GM23338 (cell line): ENCODE results near the gene SFMBT2. TPM values are rescaled to one million over a fixed set of nuclear protein-coding genes. Genes with fewer than 3 reads are reported as not detected.

Experiments
- ATAC-seq: fragments of 200-7000 bp; cut with Tn5 transposase; 3 replicates; pipeline ENCODE4 v1.9.1; 2020
- DNase-seq: peaks from one replicate; pipeline ENCODE4 v3.0.0-alpha.2; 2015; ENCODE audit warnings: low spot score
- H2AFZ ChIP-seq: fragments of 200-600 bp; sonication (generic); 2 replicates; pipeline ENCODE4 v1.8.0; 2016; ENCODE audit warnings: antibody characterized with exemption, mild to moderate bottlenecking, moderate library complexity
- H3F3A ChIP-seq: fragments of 200-600 bp; sonication (generic); replicated peaks from 2 replicates; pipeline ENCODE4 v1.8.0; 2017; ENCODE audit warnings: antibody characterized with exemption, mixed run types, low read depth
- H3K27ac ChIP-seq: fragments of 200-600 bp; sonication (generic); 2 replicates; pipeline ENCODE4 v1.6.1; 2016; ENCODE audit warnings: low read depth
- H3K27me3 ChIP-seq: fragments of 200-600 bp; sonication (generic); 2 replicates; pipeline ENCODE4 v1.8.0; 2016; ENCODE audit warnings: mild to moderate bottlenecking, mixed run types, moderate library complexity; ENCODE audit not compliant: insufficient read depth
- H3K36me3 ChIP-seq: fragments of 200-600 bp; sonication (generic); 2 replicates; pipeline ENCODE4 v1.8.0; 2016; ENCODE audit warnings: mild to moderate bottlenecking; ENCODE audit not compliant: insufficient read depth
- H3K4me1 ChIP-seq: fragments of 200-600 bp; sonication (generic); 2 replicates; pipeline ENCODE4 v1.8.0; 2016; ENCODE audit warnings: mild to moderate bottlenecking, moderate library complexity; ENCODE audit not compliant: insufficient read depth
- H3K4me2 ChIP-seq: fragments of 200-600 bp; sonication (generic); 2 replicates; pipeline ENCODE4 v1.7.1; 2017; ENCODE audit warnings: mixed run types
- H3K4me3 ChIP-seq: fragments of 200-600 bp; sonication (generic); 2 replicates; pipeline ENCODE4 v1.6.1; 2016; ENCODE audit warnings: mixed run types
- H3K79me2 ChIP-seq: fragments of 200-600 bp; sonication (generic); replicated peaks from 2 replicates; pipeline ENCODE4 v1.8.0; 2017; ENCODE audit warnings: mild to moderate bottlenecking; ENCODE audit not compliant: insufficient read depth
- H3K9me2 ChIP-seq: fragments of 200-600 bp; sonication (generic); 2 replicates; pipeline ENCODE4 v1.8.0; 2017; ENCODE audit not compliant: insufficient read depth
- H4K20me1 ChIP-seq: fragments of 200-600 bp; sonication (generic); replicated peaks from 2 replicates; pipeline ENCODE4 v1.8.0; 2017; ENCODE audit warnings: mild to moderate bottlenecking; ENCODE audit not compliant: insufficient read depth
- H3K27ac Mint-ChIP-seq: 2 replicates; pipeline ENCODE4 v1.8.0; 2020; ENCODE audit warnings: inconsistent platforms, mild to moderate bottlenecking, moderate library complexity, mixed read lengths
- H3K27me3 Mint-ChIP-seq: 3 replicates; pipeline ENCODE4 v1.8.0; 2022; ENCODE audit warnings: low read depth, mild to moderate bottlenecking, moderate library complexity, mixed read lengths, inconsistent platforms; ENCODE audit not compliant: insufficient read depth, poor library complexity
- H3K36me3 Mint-ChIP-seq: 3 replicates; pipeline ENCODE4 v1.8.0; 2021; ENCODE audit warnings: low read depth, mild to moderate bottlenecking, inconsistent platforms, moderate library complexity, mixed read lengths
- H3K4me1 Mint-ChIP-seq: 3 replicates; pipeline ENCODE4 v1.8.0; 2020; ENCODE audit warnings: mild to moderate bottlenecking, inconsistent platforms, mixed read lengths
- H3K4me3 Mint-ChIP-seq: 3 replicates; pipeline ENCODE4 v1.8.0; 2021; ENCODE audit warnings: moderate library complexity, mild to moderate bottlenecking, inconsistent platforms, mixed read lengths
- H3K9me3 Mint-ChIP-seq: 3 replicates; pipeline ENCODE4 v1.8.0; 2020; ENCODE audit warnings: moderate library complexity, mild to moderate bottlenecking, inconsistent platforms, mixed read lengths
- CREB1 ChIP-seq: fragments of 250-450 bp; sonication (Bioruptor Pico); IDR thresholded peaks from 2 replicates; pipeline ENCODE4 v1.5.0; 2020; ENCODE audit warnings: low read depth, mild to moderate bottlenecking, moderate library complexity
- EZH2 ChIP-seq: fragments of 200-600 bp; sonication (generic); IDR thresholded peaks from one replicate; pipeline ENCODE4 v1.8.0; 2017; ENCODE audit warnings: antibody characterized with exemption, mild to moderate bottlenecking, low read depth; ENCODE audit not compliant: unreplicated experiment
- JUNB ChIP-seq: IDR thresholded peaks from one replicate; pipeline ENCODE4 v1.6.1; 2016; ENCODE audit warnings: antibody characterized with exemption; ENCODE audit not compliant: unreplicated experiment
- POLR2AphosphoS5 ChIP-seq: IDR thresholded peaks from 2 replicates; pipeline ENCODE4 v1.6.1; 2016; ENCODE audit warnings: antibody characterized with exemption, low read depth
- ZNF114 ChIP-seq: fragments of 250-450 bp; sonication (Bioruptor Pico); IDR thresholded peaks from 2 replicates; pipeline ENCODE4 v1.5.0; 2020; ENCODE audit warnings: mild to moderate bottlenecking, moderate library complexity
- ZNF331 ChIP-seq: fragments of 250-450 bp; sonication (Bioruptor Pico); IDR thresholded peaks from 2 replicates; pipeline ENCODE4 v1.5.0; 2020; ENCODE audit warnings: low read depth, mild to moderate bottlenecking, moderate library complexity
- polyA plus RNA-seq: library from polyadenylated mRNA; unstranded; fragments of >200 nt; fragmentation: Nextera tagmentation; extraction: Ambion mirVana; gene quantifications from 2 replicates; pipeline ENCODE4 v1.2.1, GENCODE V29; 2016
- total RNA-seq: library from RNA; depleted of rRNA; stranded (reverse); fragments of >200 nt; shearing (Covaris generic); gene quantifications from 2 replicates; pipeline ENCODE4 v1.2.3, GENCODE V29; 2014
- TF ChIP-seq, protein P1 (sequence below): IDR thresholded peaks from one replicate; pipeline ENCODE4 v1.6.1; 2018; ENCODE audit warnings: antibody characterized with exemption; ENCODE audit not compliant: unreplicated experiment
- TF ChIP-seq, protein P2 (sequence below): fragments of 250-450 bp; sonication (Bioruptor Pico); IDR thresholded peaks from 2 replicates; pipeline ENCODE4 v1.5.0; 2020; ENCODE audit warnings: mild to moderate bottlenecking, moderate library complexity
- TF ChIP-seq, protein P3 (sequence below), 2 experiments: fragments of 200-600 bp in 1 of 2; sonication (generic) in 1 of 2; conservative IDR thresholded peaks; 2 replicates each; pipeline versions ENCODE4 v1.5.1 to v1.6.1; 2016 to 2017; ENCODE audit warnings: antibody characterized with exemption in 2 of 2, low read depth in 2 of 2, mild to moderate bottlenecking in 2 of 2, moderate library complexity in 1 of 2
- TF ChIP-seq, protein P4 (sequence below): IDR thresholded peaks from 2 replicates; pipeline ENCODE4 v1.6.1; 2016; ENCODE audit warnings: antibody characterized with exemption

Gene SFMBT2
- total and polyA plus RNA-seq, 2 experiments from 2014 or later = 2.7 to 6.7 TPM

DNA sequence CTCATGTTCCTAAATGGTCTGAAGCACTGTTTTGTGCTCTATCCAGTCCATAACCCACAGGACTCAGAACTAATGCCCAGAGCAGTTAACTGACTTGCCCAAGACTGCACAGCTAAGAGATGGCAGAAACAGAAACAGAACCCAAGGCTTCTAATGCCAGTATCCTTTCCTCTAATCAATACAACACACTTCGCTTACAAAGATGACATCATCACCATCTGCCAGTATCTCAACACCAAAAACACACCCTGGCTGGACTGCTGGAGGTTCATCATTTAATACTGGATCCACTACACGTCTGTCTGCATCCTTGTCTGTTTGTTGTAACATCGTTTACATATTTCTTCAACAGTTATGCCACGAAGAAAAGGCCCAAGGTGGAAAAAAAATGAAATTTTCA, 165.3 kb downstream of the SFMBT2 start:
- no peaks in the 10 kb centered on the region for H3F3A ChIP-seq
- H3K79me2 ChIP-seq = no peaks in the 10 kb centered on the region
- Mint-ChIP-seq H3K27me3 (no peaks in the 10 kb centered on the region), H3K27ac (no peak overlapping the region), H3K9me3 (no peaks in the 10 kb centered on the region; the same call in 2 of the 3 replicates), H3K4me3 (no peak overlapping the region), H3K36me3 (peaks cover 6% of the 10 kb centered on the region; the same call in 1 of the 3 replicates), H3K4me1 (no peaks in the 10 kb centered on the region)
- no peak for TF ChIP-seq JUNB
- no peak for TF ChIP-seq CREB1 (CRISPR knock-in tag)
- no peak for TF ChIP-seq POLR2AphosphoS5
- TF ChIP-seq, protein P1, sequence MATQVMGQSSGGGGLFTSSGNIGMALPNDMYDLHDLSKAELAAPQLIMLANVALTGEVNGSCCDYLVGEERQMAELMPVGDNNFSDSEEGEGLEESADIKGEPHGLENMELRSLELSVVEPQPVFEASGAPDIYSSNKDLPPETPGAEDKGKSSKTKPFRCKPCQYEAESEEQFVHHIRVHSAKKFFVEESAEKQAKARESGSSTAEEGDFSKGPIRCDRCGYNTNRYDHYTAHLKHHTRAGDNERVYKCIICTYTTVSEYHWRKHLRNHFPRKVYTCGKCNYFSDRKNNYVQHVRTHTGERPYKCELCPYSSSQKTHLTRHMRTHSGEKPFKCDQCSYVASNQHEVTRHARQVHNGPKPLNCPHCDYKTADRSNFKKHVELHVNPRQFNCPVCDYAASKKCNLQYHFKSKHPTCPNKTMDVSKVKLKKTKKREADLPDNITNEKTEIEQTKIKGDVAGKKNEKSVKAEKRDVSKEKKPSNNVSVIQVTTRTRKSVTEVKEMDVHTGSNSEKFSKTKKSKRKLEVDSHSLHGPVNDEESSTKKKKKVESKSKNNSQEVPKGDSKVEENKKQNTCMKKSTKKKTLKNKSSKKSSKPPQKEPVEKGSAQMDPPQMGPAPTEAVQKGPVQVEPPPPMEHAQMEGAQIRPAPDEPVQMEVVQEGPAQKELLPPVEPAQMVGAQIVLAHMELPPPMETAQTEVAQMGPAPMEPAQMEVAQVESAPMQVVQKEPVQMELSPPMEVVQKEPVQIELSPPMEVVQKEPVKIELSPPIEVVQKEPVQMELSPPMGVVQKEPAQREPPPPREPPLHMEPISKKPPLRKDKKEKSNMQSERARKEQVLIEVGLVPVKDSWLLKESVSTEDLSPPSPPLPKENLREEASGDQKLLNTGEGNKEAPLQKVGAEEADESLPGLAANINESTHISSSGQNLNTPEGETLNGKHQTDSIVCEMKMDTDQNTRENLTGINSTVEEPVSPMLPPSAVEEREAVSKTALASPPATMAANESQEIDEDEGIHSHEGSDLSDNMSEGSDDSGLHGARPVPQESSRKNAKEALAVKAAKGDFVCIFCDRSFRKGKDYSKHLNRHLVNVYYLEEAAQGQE = no peak
- no peak for TF ChIP-seq EZH2
- TF ChIP-seq, protein P2, sequence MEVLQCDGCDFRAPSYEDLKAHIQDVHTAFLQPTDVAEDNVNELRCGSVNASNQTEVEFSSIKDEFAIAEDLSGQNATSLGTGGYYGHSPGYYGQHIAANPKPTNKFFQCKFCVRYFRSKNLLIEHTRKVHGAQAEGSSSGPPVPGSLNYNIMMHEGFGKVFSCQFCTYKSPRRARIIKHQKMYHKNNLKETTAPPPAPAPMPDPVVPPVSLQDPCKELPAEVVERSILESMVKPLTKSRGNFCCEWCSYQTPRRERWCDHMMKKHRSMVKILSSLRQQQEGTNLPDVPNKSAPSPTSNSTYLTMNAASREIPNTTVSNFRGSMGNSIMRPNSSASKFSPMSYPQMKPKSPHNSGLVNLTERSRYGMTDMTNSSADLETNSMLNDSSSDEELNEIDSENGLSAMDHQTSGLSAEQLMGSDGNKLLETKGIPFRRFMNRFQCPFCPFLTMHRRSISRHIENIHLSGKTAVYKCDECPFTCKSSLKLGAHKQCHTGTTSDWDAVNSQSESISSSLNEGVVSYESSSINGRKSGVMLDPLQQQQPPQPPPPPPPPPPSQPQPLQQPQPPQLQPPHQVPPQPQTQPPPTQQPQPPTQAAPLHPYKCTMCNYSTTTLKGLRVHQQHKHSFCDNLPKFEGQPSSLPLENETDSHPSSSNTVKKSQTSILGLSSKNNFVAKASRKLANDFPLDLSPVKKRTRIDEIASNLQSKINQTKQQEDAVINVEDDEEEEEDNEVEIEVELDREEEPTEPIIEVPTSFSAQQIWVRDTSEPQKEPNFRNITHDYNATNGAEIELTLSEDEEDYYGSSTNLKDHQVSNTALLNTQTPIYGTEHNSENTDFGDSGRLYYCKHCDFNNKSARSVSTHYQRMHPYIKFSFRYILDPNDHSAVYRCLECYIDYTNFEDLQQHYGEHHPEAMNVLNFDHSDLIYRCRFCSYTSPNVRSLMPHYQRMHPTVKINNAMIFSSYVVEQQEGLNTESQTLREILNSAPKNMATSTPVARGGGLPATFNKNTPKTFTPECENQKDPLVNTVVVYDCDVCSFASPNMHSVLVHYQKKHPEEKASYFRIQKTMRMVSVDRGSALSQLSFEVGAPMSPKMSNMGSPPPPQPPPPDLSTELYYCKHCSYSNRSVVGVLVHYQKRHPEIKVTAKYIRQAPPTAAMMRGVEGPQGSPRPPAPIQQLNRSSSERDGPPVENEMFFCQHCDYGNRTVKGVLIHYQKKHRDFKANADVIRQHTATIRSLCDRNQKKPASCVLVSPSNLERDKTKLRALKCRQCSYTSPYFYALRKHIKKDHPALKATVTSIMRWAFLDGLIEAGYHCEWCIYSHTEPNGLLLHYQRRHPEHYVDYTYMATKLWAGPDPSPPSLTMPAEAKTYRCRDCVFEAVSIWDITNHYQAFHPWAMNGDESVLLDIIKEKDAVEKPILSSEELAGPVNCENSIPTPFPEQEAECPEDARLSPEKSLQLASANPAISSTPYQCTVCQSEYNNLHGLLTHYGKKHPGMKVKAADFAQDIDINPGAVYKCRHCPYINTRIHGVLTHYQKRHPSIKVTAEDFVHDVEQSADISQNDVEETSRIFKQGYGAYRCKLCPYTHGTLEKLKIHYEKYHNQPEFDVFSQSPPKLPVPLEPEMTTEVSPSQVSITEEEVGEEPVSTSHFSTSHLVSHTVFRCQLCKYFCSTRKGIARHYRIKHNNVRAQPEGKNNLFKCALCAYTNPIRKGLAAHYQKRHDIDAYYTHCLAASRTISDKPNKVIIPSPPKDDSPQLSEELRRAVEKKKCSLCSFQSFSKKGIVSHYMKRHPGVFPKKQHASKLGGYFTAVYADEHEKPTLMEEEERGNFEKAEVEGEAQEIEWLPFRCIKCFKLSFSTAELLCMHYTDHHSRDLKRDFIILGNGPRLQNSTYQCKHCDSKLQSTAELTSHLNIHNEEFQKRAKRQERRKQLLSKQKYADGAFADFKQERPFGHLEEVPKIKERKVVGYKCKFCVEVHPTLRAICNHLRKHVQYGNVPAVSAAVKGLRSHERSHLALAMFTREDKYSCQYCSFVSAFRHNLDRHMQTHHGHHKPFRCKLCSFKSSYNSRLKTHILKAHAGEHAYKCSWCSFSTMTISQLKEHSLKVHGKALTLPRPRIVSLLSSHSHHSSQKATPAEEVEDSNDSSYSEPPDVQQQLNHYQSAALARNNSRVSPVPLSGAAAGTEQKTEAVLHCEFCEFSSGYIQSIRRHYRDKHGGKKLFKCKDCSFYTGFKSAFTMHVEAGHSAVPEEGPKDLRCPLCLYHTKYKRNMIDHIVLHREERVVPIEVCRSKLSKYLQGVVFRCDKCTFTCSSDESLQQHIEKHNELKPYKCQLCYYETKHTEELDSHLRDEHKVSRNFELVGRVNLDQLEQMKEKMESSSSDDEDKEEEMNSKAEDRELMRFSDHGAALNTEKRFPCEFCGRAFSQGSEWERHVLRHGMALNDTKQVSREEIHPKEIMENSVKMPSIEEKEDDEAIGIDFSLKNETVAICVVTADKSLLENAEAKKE = no peak
- no peak for TF ChIP-seq ZNF114 (CRISPR knock-in tag)
- TF ChIP-seq, protein P3, sequence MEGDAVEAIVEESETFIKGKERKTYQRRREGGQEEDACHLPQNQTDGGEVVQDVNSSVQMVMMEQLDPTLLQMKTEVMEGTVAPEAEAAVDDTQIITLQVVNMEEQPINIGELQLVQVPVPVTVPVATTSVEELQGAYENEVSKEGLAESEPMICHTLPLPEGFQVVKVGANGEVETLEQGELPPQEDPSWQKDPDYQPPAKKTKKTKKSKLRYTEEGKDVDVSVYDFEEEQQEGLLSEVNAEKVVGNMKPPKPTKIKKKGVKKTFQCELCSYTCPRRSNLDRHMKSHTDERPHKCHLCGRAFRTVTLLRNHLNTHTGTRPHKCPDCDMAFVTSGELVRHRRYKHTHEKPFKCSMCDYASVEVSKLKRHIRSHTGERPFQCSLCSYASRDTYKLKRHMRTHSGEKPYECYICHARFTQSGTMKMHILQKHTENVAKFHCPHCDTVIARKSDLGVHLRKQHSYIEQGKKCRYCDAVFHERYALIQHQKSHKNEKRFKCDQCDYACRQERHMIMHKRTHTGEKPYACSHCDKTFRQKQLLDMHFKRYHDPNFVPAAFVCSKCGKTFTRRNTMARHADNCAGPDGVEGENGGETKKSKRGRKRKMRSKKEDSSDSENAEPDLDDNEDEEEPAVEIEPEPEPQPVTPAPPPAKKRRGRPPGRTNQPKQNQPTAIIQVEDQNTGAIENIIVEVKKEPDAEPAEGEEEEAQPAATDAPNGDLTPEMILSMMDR (conservative IDR thresholded peaks at IDR 0.05; ENCODE audit: low read depth in 2 of 2) = no peak
- no peak for TF ChIP-seq ZNF331
- TF ChIP-seq, protein P4, sequence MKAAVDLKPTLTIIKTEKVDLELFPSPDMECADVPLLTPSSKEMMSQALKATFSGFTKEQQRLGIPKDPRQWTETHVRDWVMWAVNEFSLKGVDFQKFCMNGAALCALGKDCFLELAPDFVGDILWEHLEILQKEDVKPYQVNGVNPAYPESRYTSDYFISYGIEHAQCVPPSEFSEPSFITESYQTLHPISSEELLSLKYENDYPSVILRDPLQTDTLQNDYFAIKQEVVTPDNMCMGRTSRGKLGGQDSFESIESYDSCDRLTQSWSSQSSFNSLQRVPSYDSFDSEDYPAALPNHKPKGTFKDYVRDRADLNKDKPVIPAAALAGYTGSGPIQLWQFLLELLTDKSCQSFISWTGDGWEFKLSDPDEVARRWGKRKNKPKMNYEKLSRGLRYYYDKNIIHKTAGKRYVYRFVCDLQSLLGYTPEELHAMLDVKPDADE = no peak
- 0 out of 2 replicates have a peak, but pooled peaks cover 3% of the 10 kb centered on the region for H3K36me3 ChIP-seq
- DNase-seq (no peak), ATAC-seq (no peak)
- no peaks in the 10 kb centered on the region for H4K20me1 ChIP-seq
- H3K27ac ChIP-seq = no peak overlapping the region
- H3K4me2 ChIP-seq = no peak overlapping the region
- no peak overlapping the region for H2AFZ ChIP-seq
- H3K9me2 ChIP-seq = peaks cover 7% of the 10 kb centered on the region; the same call in 1 of the 2 replicates
- no peak overlapping the region for H3K4me3 ChIP-seq
- no peaks in the 10 kb centered on the region for H3K4me1 ChIP-seq
- H3K27me3 ChIP-seq = no peaks in the 10 kb centered on the region
